Measurements from ENCODE around the gene RAPGEF3. TPM values are rescaled to one million over a fixed set of nuclear protein-coding genes. Genes with fewer than 3 reads are reported as not detected.
A peak's percentile ranks its signal among the peaks of the same experiment; 100 is the strongest.

Gene RAPGEF3
- total RNA-seq, 3 donors from 2014 or later = 40.6 to 87.8 (median 60.3) TPM

GRCh38 chr12:47799357-47799955 lies 40.8 kb upstream of the RAPGEF3 start:
- intact Hi-C loops (cut with DNase I; ENCODE audit: low total_unique reads) = no loop called here
- TF ChIP-seq POLR2A (IDR thresholded peaks at IDR 0.05) = no peak
- TF ChIP-seq CTCF (IDR thresholded peaks at IDR 0.05) = no peak
- no peaks in the 10 kb centered on the region for H3K36me3 ChIP-seq
- peaks cover 33 to 35% of the 10 kb centered on the region in 2 donors for H3K4me1 ChIP-seq
- H3K27ac ChIP-seq = peak overlapping the region; percentile 71 to 82
- DNase-seq (ENCODE audit: low spot score in 2 of 2) = no peak
- H3K27me3 ChIP-seq = no peaks in the 10 kb centered on the region
- no peaks in the 10 kb centered on the region for H3K9me3 ChIP-seq
- no peak overlapping the region for H3K4me3 ChIP-seq

GRCh38 chr12:47798382-47798948 lies 39.8 kb upstream of the RAPGEF3 start:
- no peak for DNase-seq (ENCODE audit: low spot score in 2 of 2)
- Histone ChIP-seq H3K36me3 (no peaks in the 10 kb centered on the region), H3K9me3 (no peaks in the 10 kb centered on the region), H3K27me3 (no peaks in the 10 kb centered on the region), H3K27ac (peak overlapping the region in 1 of 2 donors; percentile 82), H3K4me3 (no peak overlapping the region), H3K4me1 (peaks cover 25 to 26% of the 10 kb centered on the region in 2 donors)
- no peak for TF ChIP-seq POLR2A (IDR thresholded peaks at IDR 0.05)
- intact Hi-C loops (cut with DNase I; ENCODE audit: low total_unique reads) = no loop called here

- Histone ChIP-seq H3K4me1 (peaks cover 15 to 18% of the 10 kb centered on the region in 2 donors), H3K27ac (peak overlapping the region in 1 of 2 donors; percentile 19), H3K27me3 (no peaks in the 10 kb centered on the region), H3K4me3 (no peak overlapping the region), H3K9me3 (no peaks in the 10 kb centered on the region), H3K36me3 (no peaks in the 10 kb centered on the region)
- no peak for DNase-seq (ENCODE audit: low spot score in 2 of 2)
- TF ChIP-seq CTCF (IDR thresholded peaks at IDR 0.05) (peak in 1 of 3 donors; percentile 25), POLR2AphosphoS5 (IDR thresholded peaks at IDR 0.05) (no peak)
- intact Hi-C loops (cut with DNase I; ENCODE audit: low total_unique reads) = no loop called here
Observed at GRCh38 chr12:47797441-47797840, 38.8 kb upstream of the RAPGEF3 start.

- Histone ChIP-seq H3K36me3 (peaks cover 5% of the 10 kb centered on the region), H3K27ac (no peak overlapping the region), H3K4me1 (peaks cover under 1 to 8% of the 10 kb centered on the region in 2 donors), H3K27me3 (no peaks in the 10 kb centered on the region), H3K9me3 (no peaks in the 10 kb centered on the region), H3K4me3 (no peak overlapping the region)
- TF ChIP-seq POLR2A (IDR thresholded peaks at IDR 0.05) (no peak), POLR2AphosphoS5 (IDR thresholded peaks at IDR 0.05) (no peak), CTCF (IDR thresholded peaks at IDR 0.05) (no peak)
- no peak for DNase-seq (ENCODE audit: low spot score in 2 of 2)
- intact Hi-C loops (cut with DNase I; ENCODE audit: low total_unique reads) = no loop called here
Observed at GRCh38 chr12:47795814-47796411, 37.2 kb upstream of the RAPGEF3 start.

GRCh38 chr12:47795121-47795813 lies 36.6 kb upstream of the RAPGEF3 start:
- Histone ChIP-seq H3K9me3 (no peaks in the 10 kb centered on the region), H3K36me3 (peaks cover 5% of the 10 kb centered on the region), H3K4me3 (no peak overlapping the region), H3K27ac (peak overlapping the region in 1 of 2 donors; percentile 55), H3K4me1 (peaks cover 0 to 8% of the 10 kb centered on the region in 2 donors), H3K27me3 (no peaks in the 10 kb centered on the region)
- intact Hi-C loops (cut with DNase I; ENCODE audit: low total_unique reads) = no loop called here
- TF ChIP-seq POLR2A (IDR thresholded peaks at IDR 0.05) = no peak
- no peak for TF ChIP-seq POLR2AphosphoS5 (IDR thresholded peaks at IDR 0.05)
- TF ChIP-seq CTCF (IDR thresholded peaks at IDR 0.05) = no peak
- no peak for DNase-seq (ENCODE audit: low spot score in 2 of 2)

All from breast epithelium (tissue), 4 donors.